Testis (tissue), 2 donors: ENCODE results near the gene ATP13A1.

Experiments used
- POLR2A ChIP-seq: fragments of 450-650 bp; IDR thresholded peaks from one replicate; pipeline ENCODE4 v1.6.1; 2017; ENCODE audit warnings: antibody characterized with exemption, mild to moderate bottlenecking, moderate library complexity
- TF ChIP-seq, protein P1 (sequence below), 3 experiments: fragments of 450-650 bp in 2 of 3; fragments of 200-600 bp in 1 of 3; sonication (generic) in 1 of 3; IDR thresholded peaks; one replicate each; pipeline ENCODE4 v1.5.1; 2016 to 2019; ENCODE audit warnings: antibody characterized with exemption in 3 of 3, mild to moderate bottlenecking in 2 of 3, moderate library complexity in 1 of 3

DNA sequence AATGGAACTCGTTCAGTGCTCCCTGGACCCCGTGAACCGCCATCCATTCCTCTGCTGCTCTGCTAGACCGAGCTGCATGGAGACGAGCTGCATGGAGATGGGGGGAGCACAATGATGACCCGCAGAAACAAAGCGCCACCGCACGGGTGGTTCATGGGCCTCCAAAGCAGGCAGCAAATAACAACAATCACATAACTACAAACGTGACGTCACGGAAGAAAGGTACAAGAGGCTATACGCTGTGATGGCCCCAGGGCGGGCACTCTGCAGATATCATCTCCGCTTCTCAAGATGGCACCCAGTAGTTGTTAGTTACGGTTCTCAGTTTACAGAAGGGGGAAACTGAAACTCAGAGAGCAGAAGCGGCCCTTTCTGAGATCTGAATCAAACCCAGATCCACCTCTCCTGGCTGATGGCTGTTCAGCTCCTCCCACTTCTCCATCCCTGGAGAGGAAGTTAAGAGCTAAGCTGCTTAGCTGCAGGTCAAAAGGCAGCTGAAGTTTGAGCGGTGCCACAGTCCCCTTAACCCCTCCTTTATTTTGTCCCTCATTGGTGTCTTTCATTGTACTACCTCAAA lies 1.7 kb downstream of the ATP13A1 start:
- no peak for TF ChIP-seq POLR2A
- TF ChIP-seq, protein P1, sequence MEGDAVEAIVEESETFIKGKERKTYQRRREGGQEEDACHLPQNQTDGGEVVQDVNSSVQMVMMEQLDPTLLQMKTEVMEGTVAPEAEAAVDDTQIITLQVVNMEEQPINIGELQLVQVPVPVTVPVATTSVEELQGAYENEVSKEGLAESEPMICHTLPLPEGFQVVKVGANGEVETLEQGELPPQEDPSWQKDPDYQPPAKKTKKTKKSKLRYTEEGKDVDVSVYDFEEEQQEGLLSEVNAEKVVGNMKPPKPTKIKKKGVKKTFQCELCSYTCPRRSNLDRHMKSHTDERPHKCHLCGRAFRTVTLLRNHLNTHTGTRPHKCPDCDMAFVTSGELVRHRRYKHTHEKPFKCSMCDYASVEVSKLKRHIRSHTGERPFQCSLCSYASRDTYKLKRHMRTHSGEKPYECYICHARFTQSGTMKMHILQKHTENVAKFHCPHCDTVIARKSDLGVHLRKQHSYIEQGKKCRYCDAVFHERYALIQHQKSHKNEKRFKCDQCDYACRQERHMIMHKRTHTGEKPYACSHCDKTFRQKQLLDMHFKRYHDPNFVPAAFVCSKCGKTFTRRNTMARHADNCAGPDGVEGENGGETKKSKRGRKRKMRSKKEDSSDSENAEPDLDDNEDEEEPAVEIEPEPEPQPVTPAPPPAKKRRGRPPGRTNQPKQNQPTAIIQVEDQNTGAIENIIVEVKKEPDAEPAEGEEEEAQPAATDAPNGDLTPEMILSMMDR (IDR thresholded peaks at IDR 0.05) = no peak
